ENCODE data around the gene SAPCD1. TPM values are rescaled to one million over a fixed set of nuclear protein-coding genes. Genes with fewer than 3 reads are reported as not detected.

Gene SAPCD1
- total RNA-seq, 1 experiment from 2014 or later: 18.2 TPM

DNA sequence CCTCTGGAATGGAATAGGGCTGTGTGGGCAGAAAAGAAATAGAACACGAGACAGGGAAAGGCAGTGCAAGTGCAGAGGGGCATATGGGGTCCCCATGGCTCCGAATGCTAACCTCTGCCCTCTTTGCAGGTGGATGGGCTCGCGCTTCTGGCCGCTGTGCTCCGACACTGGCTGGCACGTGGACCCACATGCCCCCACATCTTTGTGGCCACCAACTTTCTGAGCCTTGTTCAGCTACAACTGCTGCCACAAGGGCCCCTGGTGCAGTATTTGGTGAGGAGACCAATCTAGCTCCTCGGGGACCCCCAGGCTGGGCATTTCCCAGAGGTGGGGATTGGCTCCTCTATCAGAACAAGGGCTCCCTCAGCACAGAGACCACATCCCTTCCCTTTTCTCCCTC is 1.1 kb upstream of the SAPCD1 start:
- ChIA-PET POLR2A (no interaction called here), RAD21 (ENCODE audit: low non-redundant PET in 1 of 2, low total read pairs in 2 of 2, uncharacterized antibody in 2 of 2, unreplicated experiment in 2 of 2) (no interaction called here), CTCF (interaction anchor here (1.4 kb wide), 1 partner anchor 9 kb away, joined by 6 read pairs; no protein-coding TSS in a partner anchor)
- Histone ChIP-seq H3K27me3 (ENCODE audit: insufficient read depth, low read length) (no peaks in the 10 kb centered on the region), H3K36me3 (ENCODE audit: control insufficient read depth in 1 of 2, insufficient read depth in 2 of 2, low read length in 2 of 2) (peaks cover 3 to 34% of the 10 kb centered on the region in 2 experiments; a peak in 2 of 4 replicates), H3K27ac (ENCODE audit: low read depth, low read length) (no peak overlapping the region), H3K9me2 (ENCODE audit: insufficient read depth) (no peaks in the 10 kb centered on the region), H3K4me1 (ENCODE audit: control insufficient read depth in 1 of 2, insufficient read depth in 2 of 2, low read length in 2 of 2) (peaks cover 7 to 18% of the 10 kb centered on the region in 2 experiments; a peak in 3 of 4 replicates), H3K9ac (ENCODE audit: low read length) (no peak overlapping the region), H3K9me3 (ENCODE audit: control insufficient read depth in 1 of 2, insufficient read depth in 1 of 2, low read depth in 1 of 2, low read length in 2 of 2) (no peaks in the 10 kb centered on the region), H3K79me2 (ENCODE audit: insufficient read depth, low read length) (no peaks in the 10 kb centered on the region), H4K20me1 (ENCODE audit: insufficient read depth) (no peaks in the 10 kb centered on the region), H3K4me3 (replicated peaks in 1 of 2; ENCODE audit: low read depth in 1 of 2, low read length in 2 of 2) (no peak overlapping the region), H3K4me2 (ENCODE audit: low read length) (no peak overlapping the region), H2AFZ (ENCODE audit: low read depth, low read length, poor library complexity, severe bottlenecking) (no peak overlapping the region)
- ATAC-seq (no peak), DNase-seq (ENCODE audit: low read depth, low spot score) (no peak)
- no TSS peak for BruUV-seq (replicated peaks)
- intact Hi-C loops (cut with micrococcal nuclease): no loop called here
- TF ChIP-seq ELF1 (IDR thresholded peaks at IDR 0.05; ENCODE audit: borderline replicate concordance, low read depth): no peak
- no peak for TF ChIP-seq SRF (IDR thresholded peaks at IDR 0.05; ENCODE audit: low read depth)
- TF ChIP-seq ZNF274 (IDR thresholded peaks at IDR 0.05; ENCODE audit: low read depth, low read length): no peak
- TF ChIP-seq, protein P1, sequence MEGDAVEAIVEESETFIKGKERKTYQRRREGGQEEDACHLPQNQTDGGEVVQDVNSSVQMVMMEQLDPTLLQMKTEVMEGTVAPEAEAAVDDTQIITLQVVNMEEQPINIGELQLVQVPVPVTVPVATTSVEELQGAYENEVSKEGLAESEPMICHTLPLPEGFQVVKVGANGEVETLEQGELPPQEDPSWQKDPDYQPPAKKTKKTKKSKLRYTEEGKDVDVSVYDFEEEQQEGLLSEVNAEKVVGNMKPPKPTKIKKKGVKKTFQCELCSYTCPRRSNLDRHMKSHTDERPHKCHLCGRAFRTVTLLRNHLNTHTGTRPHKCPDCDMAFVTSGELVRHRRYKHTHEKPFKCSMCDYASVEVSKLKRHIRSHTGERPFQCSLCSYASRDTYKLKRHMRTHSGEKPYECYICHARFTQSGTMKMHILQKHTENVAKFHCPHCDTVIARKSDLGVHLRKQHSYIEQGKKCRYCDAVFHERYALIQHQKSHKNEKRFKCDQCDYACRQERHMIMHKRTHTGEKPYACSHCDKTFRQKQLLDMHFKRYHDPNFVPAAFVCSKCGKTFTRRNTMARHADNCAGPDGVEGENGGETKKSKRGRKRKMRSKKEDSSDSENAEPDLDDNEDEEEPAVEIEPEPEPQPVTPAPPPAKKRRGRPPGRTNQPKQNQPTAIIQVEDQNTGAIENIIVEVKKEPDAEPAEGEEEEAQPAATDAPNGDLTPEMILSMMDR (IDR thresholded peaks at IDR 0.05 in 2 of 3, conservative IDR thresholded peaks at IDR 0.05 in 1 of 3; ENCODE audit: borderline replicate concordance in 1 of 3, insufficient read depth in 1 of 3, low read depth in 2 of 3, low read length in 2 of 3): no peak
- TF ChIP-seq CEBPB (IDR thresholded peaks at IDR 0.05; ENCODE audit: low read depth): no peak
- no peak for TF ChIP-seq CBX3 (IDR thresholded peaks at IDR 0.05; ENCODE audit: low read depth)

DNA sequence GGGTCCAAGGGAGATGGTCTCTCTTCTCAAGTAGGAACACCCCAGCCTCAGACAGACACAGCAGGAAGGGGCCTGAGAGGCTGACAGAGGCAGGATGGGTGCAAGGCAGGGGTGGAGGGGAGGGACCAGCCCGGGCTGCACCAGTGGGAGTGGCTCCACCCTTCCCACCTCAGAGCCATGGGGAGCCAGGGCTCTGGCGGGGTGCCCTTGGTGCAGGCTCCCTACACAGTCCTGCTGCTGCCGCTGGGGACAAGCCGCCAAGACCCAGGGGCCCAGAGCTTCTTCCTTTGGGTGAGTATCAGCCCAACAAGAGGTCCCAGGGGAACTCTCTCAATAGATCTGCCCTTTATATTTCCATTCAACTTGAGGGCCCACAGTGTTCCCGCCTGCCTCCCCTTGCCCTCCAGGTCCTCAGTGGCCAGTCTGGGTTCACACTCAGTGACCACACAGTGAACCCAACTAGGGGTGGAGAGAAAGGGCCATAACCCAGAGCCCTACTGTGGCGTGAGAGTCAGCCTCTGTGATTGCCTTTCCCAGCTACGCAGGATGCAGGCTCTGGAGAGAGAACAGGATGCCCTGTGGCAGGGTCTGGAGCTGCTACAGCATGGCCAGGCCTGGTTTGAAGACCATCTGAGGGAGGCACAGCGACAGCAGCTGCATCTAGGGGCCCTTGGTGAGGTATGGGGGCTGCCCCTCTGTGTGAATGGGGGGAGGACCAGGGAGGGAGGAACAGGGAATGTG is 592 bp downstream of the SAPCD1 start:
- H3K36me3 ChIP-seq (ENCODE audit: control insufficient read depth in 1 of 2, insufficient read depth in 2 of 2, low read length in 2 of 2): peaks cover 3 to 31% of the 10 kb centered on the region in 2 experiments; a peak in 2 of 4 replicates
- no peaks in the 10 kb centered on the region for H4K20me1 ChIP-seq (ENCODE audit: insufficient read depth)
- RAD21 ChIA-PET (ENCODE audit: low non-redundant PET in 1 of 2, low total read pairs in 2 of 2, uncharacterized antibody in 2 of 2, unreplicated experiment in 2 of 2): no interaction called here
- ATAC-seq (peak; percentile 24), DNase-seq (ENCODE audit: low read depth, low spot score) (no peak)
- H3K4me1 ChIP-seq (ENCODE audit: control insufficient read depth in 1 of 2, insufficient read depth in 2 of 2, low read length in 2 of 2): peaks cover 7 to 18% of the 10 kb centered on the region in 2 experiments; a peak in 3 of 4 replicates
- no peak for TF ChIP-seq YY1 (IDR thresholded peaks at IDR 0.05; ENCODE audit: extremely low read depth, insufficient replicate concordance, low read depth, low read length)
- no peak for TF ChIP-seq SRF (IDR thresholded peaks at IDR 0.05; ENCODE audit: low read depth)
- TF ChIP-seq CEBPB (IDR thresholded peaks at IDR 0.05; ENCODE audit: low read depth): no peak
- TF ChIP-seq ELF1 (IDR thresholded peaks at IDR 0.05; ENCODE audit: borderline replicate concordance, low read depth): no peak
- no peak for TF ChIP-seq SIN3A (IDR thresholded peaks at IDR 0.05; ENCODE audit: low read depth)
- TF ChIP-seq MAX (IDR thresholded peaks at IDR 0.05): no peak
- TF ChIP-seq POLR2AphosphoS5 (IDR thresholded peaks at IDR 0.05; ENCODE audit: low read depth, low read length): no peak; the same call in 1 of the 2 replicates
- no peak for TF ChIP-seq ZNF274 (IDR thresholded peaks at IDR 0.05; ENCODE audit: low read depth, low read length)
- no peak for TF ChIP-seq ATF3 (IDR thresholded peaks at IDR 0.05)
- TF ChIP-seq FOSL1 (IDR thresholded peaks at IDR 0.05; ENCODE audit: low read depth): no peak
- H3K79me2 ChIP-seq (ENCODE audit: insufficient read depth, low read length): no peaks in the 10 kb centered on the region
- H3K27me3 ChIP-seq (ENCODE audit: insufficient read depth, low read length): no peaks in the 10 kb centered on the region
- no TSS peak for BruUV-seq (replicated peaks)
- no peaks in the 10 kb centered on the region for H3K9me3 ChIP-seq (ENCODE audit: control insufficient read depth in 1 of 2, insufficient read depth in 1 of 2, low read depth in 1 of 2, low read length in 2 of 2)
- no peak overlapping the region for H3K9ac ChIP-seq (ENCODE audit: low read length)
- no peak overlapping the region for H2AFZ ChIP-seq (ENCODE audit: low read depth, low read length, poor library complexity, severe bottlenecking)
- peak overlapping the region; percentile 39 for H3K4me2 ChIP-seq (ENCODE audit: low read length)
- POLR2A ChIA-PET: no interaction called here
- CTCF ChIA-PET: no interaction called here
- intact Hi-C loops (cut with micrococcal nuclease): no loop called here
- no peak overlapping the region for H3K4me3 ChIP-seq (replicated peaks in 1 of 2; ENCODE audit: low read depth in 1 of 2, low read length in 2 of 2)
- H3K9me2 ChIP-seq (ENCODE audit: insufficient read depth): no peaks in the 10 kb centered on the region
- peak overlapping the region; percentile 1; the same call in 1 of the 2 replicates for H3K27ac ChIP-seq (ENCODE audit: low read depth, low read length)

All from HCT116 (cell line).